ENCODE data around the gene BACH2.

DNA sequence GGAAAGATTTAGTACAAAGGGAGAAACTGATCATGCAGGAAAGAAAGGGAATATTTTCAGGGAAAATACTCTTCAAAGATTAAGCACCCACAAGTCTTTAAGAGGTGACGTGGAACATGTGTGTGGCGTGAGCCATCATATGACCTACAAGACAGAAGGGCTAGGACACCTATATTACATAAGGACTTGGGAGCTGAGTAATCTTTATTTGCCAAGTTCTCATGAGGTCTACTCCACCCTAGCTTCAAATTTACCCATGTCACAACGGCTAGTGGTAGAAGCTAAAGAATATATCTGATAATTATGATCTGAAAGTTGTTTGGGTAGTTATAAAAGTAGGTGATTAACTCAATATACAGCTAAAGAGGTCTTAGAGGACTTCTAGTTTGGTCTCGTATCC, 234.6 kb downstream of the BACH2 start:
- TF ChIP-seq, protein P1, sequence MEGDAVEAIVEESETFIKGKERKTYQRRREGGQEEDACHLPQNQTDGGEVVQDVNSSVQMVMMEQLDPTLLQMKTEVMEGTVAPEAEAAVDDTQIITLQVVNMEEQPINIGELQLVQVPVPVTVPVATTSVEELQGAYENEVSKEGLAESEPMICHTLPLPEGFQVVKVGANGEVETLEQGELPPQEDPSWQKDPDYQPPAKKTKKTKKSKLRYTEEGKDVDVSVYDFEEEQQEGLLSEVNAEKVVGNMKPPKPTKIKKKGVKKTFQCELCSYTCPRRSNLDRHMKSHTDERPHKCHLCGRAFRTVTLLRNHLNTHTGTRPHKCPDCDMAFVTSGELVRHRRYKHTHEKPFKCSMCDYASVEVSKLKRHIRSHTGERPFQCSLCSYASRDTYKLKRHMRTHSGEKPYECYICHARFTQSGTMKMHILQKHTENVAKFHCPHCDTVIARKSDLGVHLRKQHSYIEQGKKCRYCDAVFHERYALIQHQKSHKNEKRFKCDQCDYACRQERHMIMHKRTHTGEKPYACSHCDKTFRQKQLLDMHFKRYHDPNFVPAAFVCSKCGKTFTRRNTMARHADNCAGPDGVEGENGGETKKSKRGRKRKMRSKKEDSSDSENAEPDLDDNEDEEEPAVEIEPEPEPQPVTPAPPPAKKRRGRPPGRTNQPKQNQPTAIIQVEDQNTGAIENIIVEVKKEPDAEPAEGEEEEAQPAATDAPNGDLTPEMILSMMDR (IDR thresholded peaks at IDR 0.05), result no peak
- TF ChIP-seq EP300 (IDR thresholded peaks at IDR 0.05) (no peak), POLR2AphosphoS5 (IDR thresholded peaks at IDR 0.05) (no peak), POLR2A (IDR thresholded peaks at IDR 0.05) (no peak)

Data from upper lobe of left lung (tissue), 4 donors.